GM19395 (cell line): ENCODE results near the gene VSIG10L2.

Source experiments
- ATAC-seq: cut with Tn5 transposase; IDR thresholded peaks from one replicate; pipeline ENCODE4 v1.9.1; 2021; ENCODE audit warnings: mild to moderate bottlenecking, moderate library complexity; ENCODE audit not compliant: unreplicated experiment

Gene VSIG10L2

DNA sequence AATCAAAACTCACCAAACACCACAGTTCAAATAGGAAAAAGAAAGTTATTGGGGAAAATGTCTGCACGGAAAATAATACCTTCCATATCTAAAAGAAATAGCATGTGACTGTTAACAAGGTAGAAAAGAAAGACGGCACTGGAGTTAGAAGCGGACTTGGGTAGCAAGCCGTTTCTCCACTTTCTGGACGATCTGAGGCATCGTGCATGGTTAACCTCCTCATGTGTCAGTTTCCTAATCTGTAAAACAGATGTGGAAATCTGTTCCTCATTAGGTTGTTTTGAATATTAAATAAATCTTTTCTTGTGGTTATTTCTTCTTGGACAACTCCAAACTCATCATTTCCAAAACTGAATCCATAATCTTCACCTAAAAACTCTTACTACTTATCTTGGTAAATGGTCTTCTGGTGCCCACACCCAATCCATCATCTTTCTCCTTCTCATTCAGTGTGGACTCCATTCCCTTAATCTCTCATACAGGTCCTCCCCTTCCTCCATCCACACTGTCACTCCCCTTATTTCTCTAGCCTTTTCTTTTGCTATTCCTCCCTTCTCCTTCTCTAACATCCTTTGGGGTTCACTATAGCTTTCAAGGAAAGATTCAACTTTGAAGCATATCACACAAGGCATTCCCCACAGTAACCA, 53.5 kb downstream of the VSIG10L2 start:
- ATAC-seq, result no peak

DNA sequence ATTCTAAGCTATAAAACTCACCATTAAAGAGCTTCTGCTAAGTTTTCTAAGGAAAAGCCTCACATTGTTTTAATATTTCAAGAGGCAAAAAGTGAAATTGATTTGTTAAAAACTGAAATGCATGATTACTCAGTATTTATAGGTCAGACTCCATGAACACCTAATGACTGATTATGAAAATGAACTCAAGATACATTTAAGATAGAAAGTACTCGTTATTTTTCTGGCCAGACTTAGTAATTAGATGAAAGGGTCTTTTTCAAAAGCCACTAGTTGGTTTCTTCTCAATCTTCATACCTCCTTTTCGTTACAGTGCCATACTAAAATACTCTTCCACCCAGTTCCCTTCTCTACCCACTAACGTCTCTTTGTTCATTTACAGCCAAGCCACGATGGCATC, 56.3 kb downstream of the VSIG10L2 start:
- ATAC-seq, result no peak
